Activated CD4-positive, CD25-positive, alpha-beta regulatory T cell (primary cell): ENCODE measurements around the gene ADPRHL1.
"Not testable (repeated sequence)": the region's sequence is repeated elsewhere in the genome, so short reads cannot be mapped to it uniquely, and the experiment has no call there.

Source experiments
- DNase-seq, 4 experiments: peaks; one replicate each; lab custom pipeline; 2025; lab: John Stamatoyannopoulos, UW

ADPRHL1 gene

DNA sequence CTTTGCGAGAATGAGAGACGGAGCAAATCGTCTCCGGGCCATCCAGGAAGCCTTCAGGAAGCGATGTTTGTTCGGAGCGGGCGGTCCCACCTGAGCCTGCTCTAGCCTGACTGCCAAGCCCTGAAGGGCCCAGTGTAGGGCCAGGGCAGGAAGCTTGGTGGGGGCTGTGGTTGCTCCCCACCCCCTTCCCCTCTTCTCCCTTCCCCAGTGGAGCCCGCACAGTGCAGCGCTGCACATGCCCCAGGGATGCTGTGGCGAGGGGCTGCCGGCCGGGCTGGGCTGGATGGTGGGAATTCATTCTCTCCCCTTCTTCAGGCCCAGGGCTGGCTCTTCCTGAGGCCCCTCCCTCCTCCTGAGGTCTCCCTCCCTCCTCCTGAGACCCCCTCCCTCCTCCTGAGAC is 82.2 kb downstream of the ADPRHL1 start:
- DNase-seq = no peak

DNA sequence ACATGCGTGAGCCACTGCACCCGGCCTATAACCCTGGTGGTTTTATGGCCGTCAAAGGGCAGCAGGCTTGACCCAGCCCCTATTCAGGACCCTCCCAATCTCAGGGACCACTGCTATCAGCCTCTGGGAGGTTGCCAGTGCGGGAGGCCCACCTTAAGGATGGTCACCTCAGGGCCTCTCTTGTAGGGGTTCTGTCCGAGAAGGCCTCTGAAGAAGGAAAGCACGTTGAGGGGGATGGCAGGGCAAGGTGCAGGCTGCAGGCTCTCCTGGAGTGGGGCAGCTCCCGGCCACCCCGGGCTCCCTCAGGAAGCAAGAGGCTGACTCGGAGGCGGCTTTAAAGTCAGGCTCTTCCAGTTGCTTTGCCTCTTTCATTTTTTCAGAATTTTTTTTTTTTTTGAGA is 83.4 kb downstream of the ADPRHL1 start:
- DNase-seq = no peak

DNA sequence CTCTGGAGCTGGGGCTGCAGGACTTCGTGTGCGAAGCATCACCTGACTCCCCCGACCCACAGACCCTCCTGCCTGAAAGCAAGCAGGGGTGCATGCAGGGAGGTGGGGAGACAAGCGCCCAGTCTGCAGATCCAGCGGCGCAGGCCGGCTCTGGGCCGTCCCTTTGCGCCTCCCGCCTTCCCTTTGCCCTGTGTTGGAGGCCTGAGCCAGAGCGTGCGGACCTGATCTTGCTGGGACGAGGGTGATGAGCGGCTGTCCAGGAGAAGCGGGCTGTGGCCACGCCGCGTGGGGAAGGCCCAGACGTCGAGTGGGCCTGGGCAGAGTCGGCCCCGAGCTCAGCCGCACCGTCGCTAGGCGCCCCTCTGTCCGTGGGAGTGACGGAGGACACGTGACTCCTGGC is 84.1 kb downstream of the ADPRHL1 start:
- DNase-seq = no peak

DNA sequence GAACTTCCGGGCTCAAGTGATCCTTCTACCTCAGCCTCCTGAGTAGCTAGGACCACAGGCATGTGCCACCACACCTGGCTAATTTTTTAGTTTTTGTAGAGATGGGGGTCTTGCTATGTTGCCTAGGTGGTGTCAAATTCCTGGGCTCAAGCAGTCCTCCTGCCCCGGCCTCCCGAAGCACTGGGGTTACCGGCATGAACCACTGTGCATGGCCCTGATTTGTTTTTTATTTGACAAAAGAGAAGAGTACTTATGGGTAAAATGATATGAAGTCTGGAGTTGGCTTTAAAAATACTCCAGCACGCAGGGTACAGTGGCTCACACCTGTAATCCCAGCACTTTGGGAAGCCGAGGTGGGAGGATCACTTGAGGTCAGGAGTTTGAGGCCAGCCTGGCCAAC is 84.9 kb downstream of the ADPRHL1 start:
- DNase-seq = not testable (repeated sequence)

DNA sequence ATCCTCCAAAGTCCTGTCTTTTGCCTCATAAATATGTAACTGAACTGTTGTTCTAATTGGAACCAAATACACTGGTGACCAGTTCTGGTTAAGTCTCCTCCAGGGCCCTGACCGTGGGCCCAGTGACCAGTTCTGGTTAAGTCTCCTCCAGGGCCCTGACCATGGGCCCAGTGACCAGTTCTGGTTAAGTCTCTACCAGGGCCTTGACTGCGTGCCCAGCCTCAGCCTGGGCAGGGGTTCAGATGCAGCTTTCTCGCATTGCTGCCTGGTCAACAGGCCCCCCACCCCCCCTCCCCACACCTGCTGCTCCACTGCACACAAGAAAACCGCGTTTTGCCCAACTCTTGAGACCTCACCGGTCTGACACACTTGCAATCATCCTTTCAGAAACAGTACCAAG is 85.5 kb downstream of the ADPRHL1 start:
- no peak for DNase-seq

DNA sequence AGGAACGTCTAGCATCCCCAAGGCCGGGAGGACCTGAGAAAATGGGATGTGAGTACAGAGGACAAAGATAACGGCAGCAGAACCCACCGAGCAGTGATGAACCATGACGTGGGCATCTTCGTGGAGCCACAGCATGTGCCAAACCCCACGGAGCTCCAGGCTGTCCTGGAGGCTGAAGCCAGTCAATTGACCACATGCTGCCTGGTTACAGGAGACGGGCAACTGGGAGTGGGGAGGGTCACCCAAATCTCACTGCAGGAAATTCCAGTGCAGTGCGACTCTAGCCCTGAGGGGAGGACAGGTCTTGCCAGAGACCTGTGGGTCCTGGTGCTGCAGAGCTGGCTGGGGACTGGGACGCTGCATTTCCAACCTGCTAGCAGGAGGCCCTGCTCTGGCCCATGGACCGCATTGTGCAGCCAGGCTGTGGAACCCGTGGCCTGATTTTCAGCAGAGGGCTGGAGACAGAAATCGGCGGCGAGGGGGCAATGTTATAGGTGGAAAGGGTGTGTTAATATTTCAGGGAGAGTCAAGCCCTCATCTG is 86.2 kb downstream of the ADPRHL1 start:
- no peak for DNase-seq

DNA sequence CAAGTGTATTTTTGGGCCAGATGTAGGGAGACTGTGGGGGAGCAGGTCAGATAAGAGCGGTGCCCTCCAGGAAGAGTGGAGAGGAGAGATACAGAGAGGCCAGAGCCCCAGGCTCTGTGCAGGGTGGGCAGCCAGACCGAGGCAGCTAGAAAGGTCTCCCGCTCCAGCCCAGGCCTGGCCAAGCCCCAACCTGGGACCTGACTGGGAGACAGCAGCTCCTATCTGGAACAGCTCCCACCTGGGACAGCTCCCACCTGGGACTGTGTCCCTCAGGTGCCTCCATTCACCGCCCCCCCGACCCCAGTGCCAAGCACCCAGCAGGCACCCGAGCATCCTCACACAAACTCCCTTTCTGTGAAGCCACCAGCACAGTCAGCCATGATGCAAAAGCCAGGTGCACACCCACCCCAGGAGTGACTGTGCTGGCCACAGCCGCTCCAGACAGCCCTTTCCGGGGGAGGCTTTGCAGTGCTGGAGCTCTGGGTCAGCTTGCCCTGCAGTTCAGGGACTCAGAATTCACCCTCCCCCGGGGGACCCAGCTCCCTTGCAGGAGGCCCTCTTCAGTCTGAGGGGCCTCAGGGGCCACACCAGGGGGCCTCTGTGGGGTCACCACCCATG is 87.2 kb downstream of the ADPRHL1 start:
- DNase-seq = no peak

DNA sequence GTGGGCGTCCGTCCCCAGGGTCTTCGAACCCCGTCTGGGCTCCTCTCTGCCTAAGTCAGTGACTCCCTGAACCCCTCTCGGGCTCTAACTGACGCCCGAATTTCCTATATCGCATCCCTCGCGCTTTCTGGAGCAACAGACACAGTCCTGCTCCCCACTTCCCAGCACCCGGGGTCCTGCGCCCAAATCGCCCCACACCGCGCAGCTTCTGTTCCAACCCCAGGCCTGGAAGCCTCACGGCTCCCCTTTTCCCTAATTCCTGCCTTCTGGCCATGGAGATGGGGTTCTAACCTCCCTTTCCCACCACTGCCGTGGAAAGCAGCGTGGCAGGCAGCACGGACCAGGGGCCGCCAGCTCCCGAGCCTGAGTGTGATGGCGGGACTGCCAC is 87.7 kb downstream of the ADPRHL1 start:
- no peak for DNase-seq

DNA sequence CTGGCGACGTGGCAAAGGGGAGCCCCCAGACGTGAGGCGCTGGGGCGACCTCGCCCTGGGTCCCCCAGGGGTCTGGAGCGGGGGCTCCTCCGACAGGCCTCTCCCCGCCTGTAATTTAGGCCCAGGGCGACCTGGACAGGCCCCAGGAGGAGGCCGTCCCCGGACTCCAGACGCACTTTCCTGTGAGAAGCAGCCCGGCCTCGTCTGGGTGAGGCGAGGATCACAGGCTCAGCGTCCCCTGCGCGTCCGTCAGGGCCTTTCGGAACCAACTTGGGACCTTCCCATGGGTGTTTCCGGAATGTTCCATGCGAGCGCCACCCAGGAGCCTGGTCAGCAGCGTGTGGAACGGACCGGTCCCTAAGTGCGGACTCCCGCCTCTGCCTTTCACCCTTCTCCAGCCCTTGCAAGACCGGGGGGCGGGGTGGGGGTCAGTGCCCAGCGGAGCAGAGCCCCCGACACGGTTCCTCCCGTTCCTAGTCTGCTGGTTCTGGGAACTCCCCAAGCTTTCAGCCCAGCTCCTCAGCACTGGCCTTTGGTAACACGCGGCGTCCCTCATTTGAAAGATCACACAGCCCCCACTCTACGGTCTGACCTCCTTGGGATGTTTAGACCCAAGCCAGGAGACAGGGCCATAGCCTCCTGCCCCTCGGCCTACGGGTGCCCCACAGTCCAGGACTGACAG is 88.2 kb downstream of the ADPRHL1 start:
- no peak for DNase-seq

DNA sequence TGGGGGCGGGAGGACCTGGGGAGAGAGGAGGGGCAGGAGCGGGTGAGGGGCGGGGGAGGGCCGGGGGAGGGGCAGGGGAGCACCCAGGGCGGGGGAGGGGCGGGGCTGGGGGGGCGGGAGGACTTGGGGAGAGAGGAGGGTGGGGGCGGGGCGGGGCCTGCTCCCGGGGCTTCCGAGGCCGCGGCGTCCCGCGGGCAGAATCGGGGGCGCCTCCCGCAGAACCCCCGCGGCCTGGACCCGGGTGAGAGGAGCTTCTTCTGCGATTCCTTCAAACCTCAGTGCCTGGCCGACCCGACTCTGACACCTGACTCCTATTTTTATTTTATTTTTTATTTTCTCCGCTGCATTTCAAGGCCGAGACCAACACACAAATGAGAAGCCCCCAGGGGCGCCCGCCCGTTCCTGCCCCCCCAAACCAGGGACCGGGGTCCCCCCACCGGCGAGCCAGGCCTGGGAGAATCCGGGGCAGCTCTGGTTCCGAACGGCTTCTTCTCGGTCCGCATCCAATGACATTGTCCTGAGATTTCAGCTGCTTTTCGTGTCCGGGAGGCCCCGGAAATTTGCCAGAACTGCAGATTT is 88.9 kb downstream of the ADPRHL1 start:
- DNase-seq = no peak

DNA sequence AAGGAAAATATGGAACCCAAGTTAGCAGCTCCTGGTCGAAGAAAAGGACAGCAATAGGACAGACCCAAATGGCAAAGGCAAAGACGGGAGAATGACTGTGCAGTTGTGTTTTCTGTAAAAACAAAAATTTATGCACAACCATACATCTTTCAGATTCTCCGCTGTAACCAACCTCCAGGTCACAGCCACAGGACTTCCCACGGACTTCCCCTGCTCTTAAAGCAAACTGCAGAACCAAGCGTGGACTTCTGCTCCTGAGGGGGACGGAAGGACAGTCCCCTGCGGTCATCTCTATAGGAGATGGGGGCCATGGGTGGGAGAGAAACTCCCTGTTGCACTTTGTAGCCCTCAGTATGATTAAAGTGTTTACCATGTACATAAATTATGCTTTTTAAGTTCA is 91.9 kb downstream of the ADPRHL1 start:
- DNase-seq = no peak

DNA sequence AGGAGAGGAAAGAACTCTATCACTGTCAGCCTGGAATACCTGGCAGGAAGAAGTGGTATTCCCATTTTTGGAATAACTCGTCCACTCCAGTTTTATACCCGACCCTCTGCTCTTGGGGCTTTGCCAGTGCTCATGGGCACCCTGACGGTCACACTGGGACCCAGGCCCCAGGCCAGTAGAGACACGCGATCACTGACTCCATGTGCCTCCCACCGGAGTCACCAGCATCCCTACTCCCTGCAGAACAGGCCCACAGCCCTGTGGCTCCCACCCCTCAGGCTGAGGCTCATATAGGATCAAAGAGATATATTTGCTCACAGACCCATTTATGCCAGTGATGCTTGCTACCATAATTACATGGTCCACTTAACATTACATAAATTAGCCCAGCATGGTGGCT is 92.8 kb downstream of the ADPRHL1 start:
- DNase-seq = no peak

DNA sequence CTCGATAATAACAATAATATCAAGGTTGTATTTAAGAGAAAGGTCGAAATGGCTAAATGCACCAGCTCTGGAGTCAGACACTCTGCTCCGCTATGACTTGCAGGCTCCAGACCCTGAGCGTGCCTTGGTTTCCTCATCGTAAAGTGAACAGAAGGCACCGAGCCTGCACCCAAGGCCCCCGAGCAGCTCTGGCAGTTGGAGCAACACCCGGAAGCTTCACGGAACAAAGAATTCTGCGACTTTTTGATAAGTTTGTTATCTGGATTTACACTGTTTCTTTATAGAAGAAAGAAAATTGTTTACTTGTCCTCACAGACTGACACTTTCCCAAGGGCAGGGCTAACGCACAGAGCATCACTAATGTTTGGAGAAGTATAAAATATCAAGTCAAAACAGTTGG is 93.7 kb downstream of the ADPRHL1 start:
- DNase-seq = no peak

DNA sequence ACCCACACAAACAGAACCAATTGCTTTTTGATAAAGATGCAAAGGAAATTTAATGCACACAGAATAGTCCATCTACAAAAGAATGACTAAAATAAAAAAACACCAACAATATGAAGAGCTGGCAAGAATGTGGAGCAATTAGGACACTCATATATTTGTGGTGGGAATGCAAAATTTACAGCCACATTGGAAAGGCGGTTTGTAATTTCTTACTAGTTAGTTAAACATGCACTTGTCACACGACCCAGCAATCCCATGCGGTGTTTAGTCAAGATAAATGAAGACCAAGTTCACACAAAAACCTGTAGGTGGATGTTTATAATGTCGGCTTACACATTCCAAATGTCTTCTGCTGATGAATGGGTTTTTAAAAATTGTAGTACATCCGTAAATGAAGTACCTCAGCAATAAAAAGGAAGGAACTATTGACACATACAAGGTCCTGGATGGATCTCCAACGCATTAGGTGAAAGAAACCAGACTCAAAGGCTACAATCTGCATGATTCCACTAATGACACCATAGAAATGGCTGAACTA is 94.6 kb downstream of the ADPRHL1 start:
- DNase-seq = no peak

DNA sequence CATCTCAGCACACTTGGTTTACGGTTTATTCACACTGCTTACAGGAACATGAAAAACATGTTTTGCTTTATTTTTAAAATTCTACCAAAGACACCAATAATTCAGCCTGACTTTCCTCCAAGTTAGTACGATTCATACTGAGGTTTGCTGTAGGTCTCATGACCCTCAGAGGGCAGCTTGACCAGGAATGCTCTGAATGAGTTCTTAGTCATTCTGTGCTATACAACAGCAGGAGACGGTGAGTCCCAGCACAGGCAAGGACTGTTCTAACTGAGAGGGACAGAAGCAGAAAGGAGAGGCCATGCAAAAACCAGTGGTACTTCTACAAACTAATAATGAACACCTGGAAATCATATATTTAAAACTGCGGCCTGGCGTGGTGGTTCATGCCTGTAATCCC is 95.8 kb downstream of the ADPRHL1 start:
- DNase-seq = no peak

DNA sequence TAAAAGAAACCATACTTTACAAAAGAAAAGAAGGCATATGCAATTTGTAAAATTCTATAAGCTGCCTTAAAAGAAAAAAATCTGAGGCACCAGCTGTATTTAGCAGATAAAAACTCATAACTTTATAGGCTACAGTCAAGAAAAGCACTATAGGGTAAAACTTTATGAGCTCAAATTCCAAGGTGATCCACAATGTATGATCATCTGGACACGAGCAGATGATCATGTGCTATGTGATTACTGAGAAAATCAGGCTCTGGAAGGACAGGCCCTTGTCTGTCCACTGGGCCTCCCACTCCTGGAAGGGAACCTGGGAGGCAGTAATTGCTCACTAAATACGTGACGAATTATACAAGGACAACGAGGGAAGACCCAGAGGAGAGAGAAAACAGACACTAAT is 96.7 kb downstream of the ADPRHL1 start:
- no peak for DNase-seq

DNA sequence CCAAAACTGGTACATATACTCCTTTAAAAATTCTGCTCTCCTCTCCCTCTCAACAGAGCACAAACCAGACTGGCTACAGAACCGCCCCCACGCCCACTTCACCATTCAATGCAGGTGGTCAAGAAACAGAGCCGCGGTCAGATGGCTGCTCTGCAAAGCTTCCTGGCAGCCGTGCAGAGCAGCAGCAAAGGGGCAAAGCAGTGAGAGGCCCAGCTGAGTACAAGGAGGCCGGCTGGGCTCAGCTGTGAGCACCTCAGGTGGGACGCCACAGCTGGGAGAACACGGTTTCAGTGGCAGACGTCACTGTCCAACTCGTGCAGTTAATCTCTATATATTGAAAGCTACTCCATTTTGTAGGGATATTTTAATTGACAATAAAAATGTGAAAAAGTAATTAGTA is 97.7 kb downstream of the ADPRHL1 start:
- DNase-seq = no peak

DNA sequence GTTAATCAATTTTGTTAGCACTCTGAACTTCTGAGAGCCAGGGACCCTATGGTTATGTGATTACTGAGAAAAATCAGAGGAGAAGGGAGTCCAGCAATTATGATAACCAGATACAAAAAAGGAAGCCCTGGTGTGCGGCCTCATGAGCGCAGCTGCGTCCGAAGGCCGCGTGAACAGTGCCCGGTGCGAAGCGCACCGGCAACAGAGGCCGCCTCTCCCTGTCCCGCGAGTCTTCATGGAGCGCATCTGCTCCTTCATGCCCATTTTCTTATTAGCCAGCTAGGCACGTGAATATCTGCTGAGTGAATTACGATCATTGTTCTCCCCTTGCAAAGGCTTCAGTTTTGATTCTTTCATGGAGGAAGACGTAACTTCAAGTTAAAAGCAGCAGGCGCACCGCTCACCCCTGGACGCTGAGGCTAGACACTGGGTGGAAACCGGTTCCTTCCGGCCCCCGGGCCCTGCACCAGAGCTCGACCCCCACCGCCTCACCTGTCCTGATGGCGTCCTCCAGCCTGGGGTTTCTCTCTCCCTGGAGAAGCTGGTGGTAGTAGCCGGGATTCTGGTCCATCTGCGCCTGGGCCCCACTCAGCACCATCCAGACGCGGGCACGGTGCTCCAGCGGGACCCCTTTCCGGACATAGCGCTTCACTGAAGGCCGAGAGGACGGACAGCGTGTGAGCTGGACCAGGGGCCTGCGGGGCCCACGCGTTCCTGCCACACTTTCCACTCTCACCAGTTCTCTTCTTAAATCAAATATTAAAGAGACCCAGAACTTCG is 98.3 kb downstream of the ADPRHL1 start:
- DNase-seq = no peak

DNA sequence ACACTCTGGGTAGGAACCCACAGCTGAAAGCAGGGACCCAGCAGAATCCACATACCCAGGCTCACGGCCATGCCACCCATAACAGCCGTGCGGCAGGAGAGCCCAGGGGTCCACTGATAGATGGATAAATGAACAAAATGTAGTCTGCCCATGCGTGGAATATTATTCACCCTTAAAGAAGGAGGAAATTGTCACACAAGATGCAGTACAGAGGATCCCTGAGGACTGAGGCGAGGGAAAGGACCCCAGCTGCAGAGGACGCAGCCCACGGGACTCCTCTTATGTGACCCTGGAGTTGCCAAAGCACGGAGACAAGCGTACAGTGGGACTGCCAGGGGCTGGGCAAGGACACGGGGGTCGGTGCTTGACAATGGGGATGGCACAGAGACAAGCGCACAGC is 100.0 kb downstream of the ADPRHL1 start:
- no peak for DNase-seq

DNA sequence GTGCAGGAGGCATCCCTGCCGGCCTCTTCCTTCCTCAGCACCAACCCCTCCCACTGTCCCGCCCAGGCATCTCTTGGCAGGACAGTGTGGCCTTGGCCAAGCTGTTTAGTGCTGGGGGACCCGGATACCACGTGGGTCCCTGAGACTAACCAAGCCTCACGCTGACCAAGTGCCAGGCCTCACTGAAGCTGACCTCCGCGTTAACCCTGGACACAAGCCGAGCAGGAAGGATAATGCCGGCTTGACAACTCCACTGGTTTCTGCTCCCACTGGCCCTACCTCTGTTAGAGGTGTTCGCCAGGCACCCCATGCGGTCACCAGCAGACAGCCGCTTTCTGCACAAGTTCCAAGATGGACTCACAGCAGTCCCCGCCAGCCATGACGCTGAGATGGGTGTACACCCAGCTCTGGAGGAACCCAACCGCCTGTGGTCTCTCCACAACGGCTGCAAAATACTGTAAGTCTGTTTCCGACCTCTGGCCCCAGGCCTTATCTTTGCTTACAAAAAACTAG is 101.7 kb downstream of the ADPRHL1 start:
- no peak for DNase-seq

DNA sequence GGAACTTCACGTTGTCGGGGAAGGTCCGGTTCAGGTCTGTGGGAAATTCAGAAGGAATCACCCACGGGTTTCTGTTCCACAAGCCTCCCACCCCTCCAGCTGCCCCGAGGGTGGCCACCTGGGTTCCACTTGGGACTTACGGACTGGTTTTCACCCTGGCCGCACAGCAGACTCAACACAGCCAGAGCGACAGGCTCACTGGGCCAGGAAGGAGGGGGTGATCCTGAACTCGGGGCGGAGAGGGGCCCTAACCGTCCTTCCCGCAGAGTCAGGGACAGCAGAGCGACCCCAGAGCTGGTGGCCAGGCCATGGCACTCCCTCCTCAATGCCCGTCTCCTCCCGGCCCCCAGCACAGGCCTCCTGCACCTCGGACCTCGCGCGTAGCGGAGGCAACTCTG is 102.4 kb downstream of the ADPRHL1 start:
- no peak for DNase-seq
